ENCODE measurements around the gene TIMM44.
A peak's percentile ranks its signal among the peaks of the same experiment; 100 is the strongest.
"Not testable (repeated sequence)": the region's sequence is repeated elsewhere in the genome, so short reads cannot be mapped to it uniquely, and the experiment has no call there.

The TIMM44 gene

GRCh38 chr19:7900401-7900870 is 43.0 kb downstream of the TIMM44 start:
- DNase-seq (ENCODE audit: low spot score): no peak

- peak; percentile 19 for DNase-seq (ENCODE audit: low spot score)
These were observed 43.6 kb downstream of the TIMM44 start for GRCh38 chr19:7899751-7900378.

DNA sequence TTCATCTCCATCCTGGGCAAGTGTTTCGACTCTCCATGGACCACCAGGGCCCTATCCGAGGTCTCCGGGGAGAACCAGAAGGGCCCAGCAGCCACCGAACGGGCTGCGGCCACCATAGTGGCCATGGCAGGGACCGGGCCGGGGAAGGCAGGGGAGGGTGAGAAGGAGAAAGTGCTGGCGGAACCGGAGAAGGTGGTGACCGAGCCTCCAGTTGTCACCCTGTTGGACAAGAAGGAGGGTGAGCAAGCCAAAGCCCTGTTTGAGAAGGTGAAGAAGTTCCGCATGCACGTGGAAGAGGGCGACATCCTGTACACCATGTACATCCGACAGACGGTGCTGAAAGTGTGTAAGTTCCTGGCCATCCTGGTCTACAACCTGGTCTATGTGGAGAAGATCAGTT is 44.5 kb downstream of the TIMM44 start:
- no peak for DNase-seq (ENCODE audit: low spot score)

DNA sequence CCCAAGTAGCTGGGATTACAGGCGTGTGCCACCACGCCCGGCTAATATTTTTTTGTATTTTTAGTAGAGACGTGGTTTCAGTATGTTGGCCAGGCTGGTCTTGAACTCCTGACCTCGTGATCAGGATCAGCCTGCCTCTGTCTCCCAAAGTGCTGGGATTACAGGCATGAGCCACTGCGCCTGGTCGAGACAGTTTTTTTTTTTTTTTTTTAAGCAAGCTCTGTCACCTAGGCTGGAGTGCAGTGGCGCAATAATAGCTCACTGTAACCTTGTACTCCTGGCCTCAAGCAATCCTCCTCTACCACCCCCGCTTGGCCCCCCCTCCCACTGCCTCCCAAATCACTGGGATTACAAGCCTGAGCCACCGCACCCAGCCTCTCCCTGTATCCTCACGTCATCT is 46.2 kb downstream of the TIMM44 start:
- no peak for DNase-seq (ENCODE audit: low spot score)

GRCh38 chr19:7895565-7895964 is 47.9 kb downstream of the TIMM44 start:
- DNase-seq (ENCODE audit: low spot score): no peak

DNA sequence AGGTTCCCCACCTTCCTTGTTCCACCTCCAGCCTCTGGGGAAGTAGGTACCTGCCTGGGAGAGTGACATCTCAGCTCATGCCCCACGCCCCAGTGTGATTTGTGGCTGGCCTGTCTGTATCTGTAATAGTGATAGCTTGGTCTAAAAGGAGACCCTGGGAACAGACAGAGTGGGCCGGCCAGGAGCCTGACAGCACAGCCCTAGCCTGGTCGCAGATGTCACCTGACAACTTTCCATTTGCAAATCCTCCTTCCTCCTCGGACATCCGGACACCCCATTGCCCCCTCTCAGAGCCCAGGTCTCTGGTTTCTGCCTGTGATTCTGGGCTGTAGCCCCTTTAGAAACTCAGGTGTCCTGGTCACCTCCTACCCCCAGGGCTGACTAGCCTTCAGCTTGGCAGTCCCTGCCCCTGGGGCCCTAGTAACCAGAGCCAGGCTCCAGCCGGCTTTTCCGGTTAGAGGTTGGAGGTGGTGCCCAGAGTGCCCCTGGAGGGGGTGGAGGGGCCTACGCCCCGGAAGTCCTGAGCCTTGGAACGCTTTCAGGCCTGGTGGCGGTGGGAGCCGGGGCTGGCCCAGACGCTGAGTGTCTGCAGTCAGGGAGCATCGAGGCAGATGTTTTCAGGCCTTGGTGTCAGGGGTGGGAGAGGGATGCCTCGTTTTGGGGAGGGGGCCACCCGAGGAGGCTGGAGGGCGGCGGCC is 48.7 kb downstream of the TIMM44 start:
- DNase-seq (ENCODE audit: low spot score): no peak

- not testable (repeated sequence) for DNase-seq (ENCODE audit: low spot score)
These were observed 49.9 kb downstream of the TIMM44 start for GRCh38 chr19:7893362-7894101.

DNA sequence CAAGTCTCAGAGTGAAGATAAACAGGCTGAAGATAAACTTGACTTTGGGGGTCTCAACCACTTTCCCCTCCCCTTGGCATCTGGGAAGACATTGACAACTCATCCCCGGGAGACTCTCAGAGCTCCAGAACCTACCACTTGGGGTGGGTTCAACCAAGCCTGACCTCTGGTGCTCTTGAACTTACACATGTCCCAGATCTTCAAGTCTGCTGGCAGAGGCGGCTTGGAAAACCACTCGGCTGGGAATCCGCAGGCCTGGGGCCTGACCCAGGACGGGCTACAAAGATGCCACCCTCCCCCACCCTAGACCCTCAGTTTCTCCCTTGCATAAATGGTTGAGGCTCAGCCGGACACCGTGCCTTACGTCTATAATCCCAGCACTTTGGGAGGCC is 54.6 kb downstream of the TIMM44 start:
- no peak for DNase-seq (ENCODE audit: low spot score)

DNA sequence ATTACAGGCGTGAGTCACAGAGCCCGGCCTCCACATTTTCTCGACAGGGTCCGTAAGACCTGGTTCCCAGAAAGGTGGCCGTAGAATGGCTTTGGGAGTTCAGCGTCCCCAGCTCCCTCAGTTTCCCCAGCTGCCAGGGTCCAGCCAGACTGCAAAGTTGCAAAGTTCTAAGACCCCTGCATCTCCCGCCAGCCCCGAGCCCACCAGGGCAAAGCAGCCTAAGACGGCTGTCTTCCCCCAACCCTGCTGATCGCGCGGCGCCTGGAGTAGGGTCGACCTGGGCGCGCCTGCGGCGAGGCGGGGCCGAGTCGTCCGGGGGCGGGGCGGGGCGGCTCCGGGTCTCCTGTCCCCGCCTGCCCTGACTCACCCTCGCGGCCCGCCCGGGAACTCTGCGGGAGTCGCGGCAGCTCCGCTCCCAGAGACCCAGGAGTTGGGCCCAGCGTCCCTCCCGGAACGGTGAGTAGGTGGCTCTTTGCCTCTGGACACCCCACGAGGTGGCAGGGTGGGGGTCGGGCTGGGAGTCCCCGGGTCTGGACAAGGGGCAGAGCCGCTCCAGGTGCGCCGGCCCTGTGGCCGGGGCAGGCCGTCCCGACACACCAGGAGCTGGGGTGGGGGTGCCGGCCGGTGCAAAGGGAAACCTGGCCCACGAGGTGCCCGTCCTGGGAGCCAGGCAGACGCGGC is 55.2 kb downstream of the TIMM44 start, which contains the start of gene LRRC8E:
TSS of gene LRRC8E (plus strand) at position 366 of the 681 bp plus-strand sequence. CDS start 7,094 bp downstream, outside the sequence.
- DNase-seq (ENCODE audit: low spot score): peak; percentile 66

DNA sequence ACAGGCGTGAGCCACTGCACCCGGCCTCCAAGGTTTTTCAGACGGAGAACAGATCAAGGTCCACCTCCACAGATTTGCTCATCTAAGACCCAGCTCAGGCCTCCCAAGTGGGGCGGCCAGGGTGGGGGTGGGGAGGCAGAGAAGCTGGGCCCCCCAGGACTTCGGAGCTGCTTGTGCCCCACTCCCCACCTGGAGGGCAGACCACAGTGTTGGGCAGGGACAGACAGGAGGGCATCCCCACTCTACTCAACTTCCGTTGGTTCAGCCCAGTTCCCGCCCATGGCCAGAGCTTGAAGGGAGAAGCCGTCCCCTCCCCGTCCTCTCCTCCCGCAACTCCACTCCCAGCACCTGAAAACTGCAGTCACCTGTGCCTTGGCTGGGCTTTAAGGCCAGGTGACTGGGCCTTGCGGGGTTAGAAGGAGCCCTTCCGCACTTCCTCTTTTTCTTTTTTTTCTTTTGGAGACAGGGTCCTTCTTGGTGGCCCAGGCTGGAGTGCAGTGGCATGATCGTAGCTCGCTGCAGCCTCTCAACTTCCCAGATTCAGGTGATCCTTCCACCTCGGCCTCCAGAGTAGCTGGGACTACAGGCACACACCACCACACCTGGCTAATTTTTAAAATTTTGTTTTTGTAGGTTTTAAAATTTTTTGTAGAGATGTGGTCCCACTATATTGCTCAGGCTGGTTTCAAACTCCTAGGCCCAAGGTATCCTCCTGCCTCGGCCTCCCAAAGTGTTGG is 55.9 kb downstream of the TIMM44 start:
- DNase-seq (ENCODE audit: low spot score): no peak

DNA sequence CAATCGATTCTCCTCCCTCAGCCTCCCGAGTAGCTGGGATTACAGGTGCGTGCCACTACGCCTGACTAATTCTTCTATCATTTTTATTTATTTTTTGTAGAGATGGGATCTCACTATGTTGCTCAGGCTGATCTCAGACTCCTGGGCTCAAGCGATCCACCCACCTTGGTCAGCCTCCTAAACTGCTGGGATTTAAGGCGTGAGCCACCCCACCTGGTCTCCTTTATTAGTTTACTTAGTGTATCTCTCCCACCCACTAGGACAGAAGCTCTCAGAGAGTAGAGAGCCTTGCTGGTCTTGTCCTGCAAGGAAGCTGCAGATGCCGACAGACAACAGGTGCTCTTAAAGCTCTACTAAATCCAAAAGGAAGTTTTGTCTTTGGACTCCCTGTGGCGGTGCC is 57.6 kb downstream of the TIMM44 start:
- DNase-seq (ENCODE audit: low spot score): no peak

- DNase-seq (ENCODE audit: low spot score): no peak
These were observed 59.5 kb downstream of the TIMM44 start for GRCh38 chr19:7883796-7884570.

- DNase-seq (ENCODE audit: low spot score): no peak
These were observed 60.4 kb downstream of the TIMM44 start for GRCh38 chr19:7883105-7883504.

DNA sequence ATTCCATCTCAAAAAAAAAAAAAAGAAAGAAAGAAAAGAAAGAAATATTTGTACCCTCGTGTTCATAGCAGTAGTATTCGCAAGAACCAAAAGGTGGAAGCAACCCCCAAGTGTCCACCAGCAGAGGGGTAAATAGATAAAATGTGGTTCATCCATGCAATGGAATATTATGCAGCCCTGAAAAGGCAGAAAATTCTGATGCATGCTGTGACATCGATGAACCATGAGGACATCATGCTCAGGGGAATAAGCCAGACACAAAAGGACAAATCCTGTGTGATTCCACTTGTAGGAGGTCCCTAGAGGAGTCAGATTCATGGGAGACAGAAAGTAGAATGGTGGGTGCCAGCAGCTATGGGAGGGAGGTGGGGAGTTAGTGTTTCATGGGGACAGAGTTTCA is 61.6 kb downstream of the TIMM44 start:
- DNase-seq (ENCODE audit: low spot score): no peak

DNA sequence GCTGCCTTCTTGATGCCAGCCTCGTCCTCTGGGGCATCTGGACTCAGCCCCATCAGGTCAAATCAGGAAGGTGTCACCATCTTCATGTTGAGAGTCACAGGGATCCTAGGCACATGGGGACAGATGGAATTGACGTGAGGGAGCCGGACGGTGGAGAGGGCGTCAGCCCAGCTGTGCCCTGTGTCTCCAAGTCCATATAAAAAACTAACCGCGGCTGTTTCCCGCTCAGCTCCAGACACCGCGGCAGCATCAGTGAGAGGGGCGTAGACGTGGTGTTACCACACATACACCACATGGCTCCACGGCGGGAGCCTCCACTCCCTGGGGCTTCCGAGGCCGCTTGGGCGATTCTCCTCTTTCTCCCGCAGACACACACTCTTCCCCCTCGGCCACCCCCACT is 63.6 kb downstream of the TIMM44 start:
- DNase-seq (ENCODE audit: low spot score): no peak

- no peak for DNase-seq (ENCODE audit: low spot score)
These were observed 64.2 kb downstream of the TIMM44 start for GRCh38 chr19:7879111-7879807.

DNA sequence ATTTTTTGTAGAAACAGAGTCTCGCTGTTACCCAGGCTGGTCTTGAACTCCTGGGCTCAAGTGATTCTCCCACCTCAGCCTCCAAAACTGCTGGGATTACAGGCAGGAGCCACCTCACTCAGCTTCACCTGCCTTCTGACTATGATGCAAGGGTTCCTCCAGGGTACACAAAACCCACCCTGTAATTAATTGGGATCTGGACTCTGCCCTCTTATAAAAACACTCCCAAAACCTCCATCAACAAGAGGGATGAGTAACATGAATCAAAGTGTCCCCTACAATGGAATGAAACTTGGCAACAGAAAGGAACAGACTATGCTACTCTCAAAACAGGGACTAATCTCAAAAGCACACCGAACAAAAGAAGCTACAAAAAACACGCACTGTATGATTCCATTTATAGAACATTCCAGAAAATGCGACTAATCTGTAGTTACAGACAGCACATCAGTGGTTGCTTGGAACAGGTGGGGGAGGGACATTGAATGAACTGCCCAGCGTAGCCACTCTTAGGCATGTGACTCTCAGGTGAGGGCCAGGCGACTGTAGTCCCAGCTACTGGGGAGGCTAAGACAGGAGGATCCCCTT is 66.1 kb downstream of the TIMM44 start:
- DNase-seq (ENCODE audit: low spot score): no peak
